ENCODE data around the gene ISG20L2.

The ISG20L2 gene

GRCh38 chr1:156684227-156684782 is 44.3 kb downstream of the ISG20L2 start:
- DNase-seq = no peak

GRCh38 chr1:156682166-156682890 is 46.2 kb downstream of the ISG20L2 start:
- DNase-seq = no peak

DNA sequence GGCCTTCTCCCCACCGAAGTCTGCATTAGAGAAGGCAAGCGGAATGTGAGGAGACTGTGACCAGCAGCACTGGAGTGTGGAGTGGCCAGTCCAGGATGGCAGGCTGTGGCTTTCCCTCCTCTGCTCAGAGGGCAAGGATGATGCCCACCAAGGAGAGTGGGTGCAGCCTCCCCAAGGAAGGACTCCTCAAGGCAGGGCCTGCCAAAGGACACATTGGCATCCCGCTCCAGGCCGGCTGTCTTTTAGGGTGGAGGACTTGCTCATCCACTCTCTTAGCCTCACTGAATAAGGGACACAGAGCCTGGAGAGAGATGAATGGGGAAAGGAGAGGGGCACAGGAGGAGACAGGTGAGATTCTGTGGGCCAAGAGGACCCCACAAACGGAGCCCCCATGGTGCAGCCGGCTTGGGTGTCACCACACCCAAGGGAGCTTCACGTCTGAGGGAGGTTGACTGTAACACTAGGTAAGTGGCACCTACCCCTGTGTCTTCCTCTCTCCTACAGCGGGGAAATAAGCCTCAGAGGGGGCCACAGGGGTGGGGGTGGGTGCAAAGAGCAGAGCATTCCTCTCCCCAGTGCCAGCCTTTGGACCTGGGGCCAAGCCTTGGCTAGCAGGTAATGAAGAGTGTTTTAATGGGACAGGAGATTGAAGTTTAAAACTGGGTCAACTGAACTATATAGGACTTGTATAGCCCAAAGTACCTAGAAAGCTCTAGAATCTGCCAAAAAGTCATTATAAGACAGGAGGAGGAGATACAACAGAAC is 47.2 kb downstream of the ISG20L2 start:
- no peak for DNase-seq

GRCh38 chr1:156680056-156680455 is 48.5 kb downstream of the ISG20L2 start:
- no peak for DNase-seq

- peak; percentile 32 for DNase-seq
Measured at GRCh38 chr1:156677616-156678596, 50.7 kb downstream of the ISG20L2 start.

DNA sequence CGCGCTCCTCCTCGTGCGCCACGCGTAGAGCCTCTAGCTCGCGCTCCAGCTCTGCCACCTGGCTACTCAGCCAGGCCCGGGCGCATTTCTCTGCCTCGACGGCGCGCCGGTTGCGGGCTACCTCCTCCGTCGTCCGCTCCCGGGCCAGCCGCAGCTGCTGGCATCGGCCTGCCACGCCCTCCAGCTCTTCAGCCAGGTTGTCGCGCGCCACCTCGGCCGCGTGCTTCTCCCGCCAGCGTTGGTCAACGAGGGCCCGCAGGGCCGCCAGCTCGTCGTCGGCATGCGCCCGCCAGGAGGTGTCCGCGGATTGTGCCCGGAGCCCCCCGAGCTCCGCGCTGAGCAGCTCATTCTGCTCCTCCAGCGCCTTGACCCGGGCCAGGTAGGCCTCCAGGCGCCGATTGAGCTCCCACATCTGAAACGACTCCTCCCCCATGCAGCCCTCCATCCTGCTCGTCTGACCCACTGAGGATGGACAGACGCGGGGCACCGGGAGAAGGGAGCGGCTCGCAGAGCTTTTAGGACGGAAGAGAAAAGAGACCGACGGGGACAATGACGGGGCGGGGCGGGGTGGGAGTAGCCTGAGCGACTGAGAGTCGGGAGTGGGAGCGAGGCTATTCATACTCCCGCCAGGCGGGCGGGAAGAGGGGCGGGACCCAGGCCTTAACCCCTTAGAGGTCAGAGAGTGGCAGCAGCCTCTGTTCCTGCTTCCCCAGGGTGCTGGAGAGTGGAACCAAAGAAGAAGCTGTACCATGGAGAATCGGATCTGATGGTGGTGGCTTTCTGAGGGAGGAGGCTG is 51.5 kb downstream of the ISG20L2 start, which contains the start of gene NES:
TSS of gene NES (minus strand) at position 588 of the 796 bp plus-strand sequence. CDS start at position 445, 143 bp downstream.
- DNase-seq = no peak

GRCh38 chr1:156676114-156676819 is 52.3 kb downstream of the ISG20L2 start:
- no peak for DNase-seq

DNA sequence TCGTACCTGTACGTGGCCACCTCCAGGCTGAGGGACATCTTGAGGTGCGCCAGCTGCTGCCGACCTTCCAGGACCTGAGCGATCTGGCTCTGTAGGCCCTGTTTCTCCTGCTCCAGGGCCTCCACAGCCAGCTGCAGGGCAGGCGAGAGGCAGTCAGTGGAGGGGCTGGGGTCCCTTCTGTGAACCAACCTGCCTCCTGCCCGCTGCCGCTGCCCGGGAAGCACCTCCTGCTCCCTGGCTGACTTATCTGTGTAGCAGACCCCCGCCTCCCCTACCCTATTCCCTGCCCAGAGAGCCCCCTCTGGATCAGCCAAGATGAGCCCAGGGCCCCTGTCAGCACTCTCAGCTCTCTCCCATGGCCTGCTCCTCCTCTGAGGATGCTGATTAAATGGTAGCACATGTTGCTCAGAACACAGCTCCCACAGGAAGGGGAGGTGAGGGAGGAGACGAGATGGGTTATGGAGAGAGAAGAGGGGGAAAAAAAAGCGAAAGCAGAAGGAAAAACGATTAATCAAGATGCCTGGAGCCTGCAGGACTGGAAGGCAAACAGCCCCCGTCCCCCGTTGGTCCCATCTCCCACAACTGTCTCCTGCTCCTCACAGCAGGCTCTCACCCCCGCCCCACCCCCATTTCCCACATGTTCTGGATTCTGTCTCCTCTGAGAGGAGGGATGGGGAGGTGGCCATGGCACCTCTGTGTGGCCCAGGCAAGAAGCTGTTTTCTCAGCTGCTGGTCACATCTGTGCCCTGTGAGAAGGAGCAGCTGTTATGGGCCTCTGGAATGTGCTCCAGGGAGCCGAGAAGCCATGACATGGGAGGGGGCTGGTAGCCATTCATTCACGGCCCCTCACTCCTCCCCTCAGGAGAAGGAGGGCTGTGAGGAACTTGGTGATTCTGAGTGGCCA is 53.1 kb downstream of the ISG20L2 start:
- no peak for DNase-seq

GRCh38 chr1:156673387-156674121 is 55.0 kb downstream of the ISG20L2 start:
- DNase-seq = no peak

Data from NCI-H2029 treated with DMSO at 0.1 percent for 48 hours (cell line).